ENCODE results near the gene RSPRY1.

Gene RSPRY1

GRCh38 chr16:57213462-57213861 is 27.3 kb downstream of the RSPRY1 start:
- TF ChIP-seq, protein P1, sequence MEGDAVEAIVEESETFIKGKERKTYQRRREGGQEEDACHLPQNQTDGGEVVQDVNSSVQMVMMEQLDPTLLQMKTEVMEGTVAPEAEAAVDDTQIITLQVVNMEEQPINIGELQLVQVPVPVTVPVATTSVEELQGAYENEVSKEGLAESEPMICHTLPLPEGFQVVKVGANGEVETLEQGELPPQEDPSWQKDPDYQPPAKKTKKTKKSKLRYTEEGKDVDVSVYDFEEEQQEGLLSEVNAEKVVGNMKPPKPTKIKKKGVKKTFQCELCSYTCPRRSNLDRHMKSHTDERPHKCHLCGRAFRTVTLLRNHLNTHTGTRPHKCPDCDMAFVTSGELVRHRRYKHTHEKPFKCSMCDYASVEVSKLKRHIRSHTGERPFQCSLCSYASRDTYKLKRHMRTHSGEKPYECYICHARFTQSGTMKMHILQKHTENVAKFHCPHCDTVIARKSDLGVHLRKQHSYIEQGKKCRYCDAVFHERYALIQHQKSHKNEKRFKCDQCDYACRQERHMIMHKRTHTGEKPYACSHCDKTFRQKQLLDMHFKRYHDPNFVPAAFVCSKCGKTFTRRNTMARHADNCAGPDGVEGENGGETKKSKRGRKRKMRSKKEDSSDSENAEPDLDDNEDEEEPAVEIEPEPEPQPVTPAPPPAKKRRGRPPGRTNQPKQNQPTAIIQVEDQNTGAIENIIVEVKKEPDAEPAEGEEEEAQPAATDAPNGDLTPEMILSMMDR (IDR thresholded peaks at IDR 0.05; ENCODE audit: extremely low read depth, missing control alignments), result no peak
- DNase-seq (ENCODE audit: low spot score), result no peak

DNA sequence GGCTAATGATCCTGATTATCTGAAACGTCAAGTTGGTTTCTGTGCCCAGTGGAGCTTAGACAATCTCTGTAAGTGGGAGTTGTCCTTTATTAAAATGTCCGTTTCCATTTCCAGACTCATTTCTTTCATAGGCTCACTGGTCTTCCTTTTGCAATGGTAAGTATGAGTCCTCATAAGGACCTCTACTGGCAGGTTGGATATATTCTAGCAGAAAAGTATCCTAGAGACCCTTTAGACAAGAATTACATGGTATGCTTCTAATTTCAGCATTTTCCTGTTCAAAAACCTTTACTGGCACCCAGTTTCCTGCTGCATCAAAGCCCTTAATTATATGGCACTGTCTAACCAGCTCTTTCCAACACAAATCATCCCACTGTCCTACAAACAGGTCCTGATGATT is 30.8 kb downstream of the RSPRY1 start:
- no peak for DNase-seq (ENCODE audit: low spot score)
- TF ChIP-seq, protein P1 (IDR thresholded peaks at IDR 0.05; ENCODE audit: extremely low read depth, missing control alignments), result no peak

DNA sequence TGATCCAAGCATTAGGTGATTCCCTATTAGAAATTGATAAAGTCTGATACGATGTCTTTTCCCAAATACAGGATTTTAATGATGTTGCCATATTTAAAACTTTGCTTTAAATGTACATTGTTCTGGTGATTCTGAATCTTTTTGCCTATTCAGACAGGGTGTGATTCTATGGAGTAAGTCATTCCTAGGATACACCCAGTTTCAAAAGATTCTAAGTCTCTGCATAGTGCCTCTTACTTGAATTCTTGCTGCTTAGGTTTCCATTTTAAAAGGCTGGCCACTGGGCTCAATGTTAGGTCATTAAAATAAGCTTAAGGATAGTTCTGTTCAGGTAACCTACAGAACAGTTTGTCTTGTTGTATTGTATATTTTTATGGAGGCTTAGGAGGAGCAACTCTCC is 36.9 kb downstream of the RSPRY1 start:
- DNase-seq (ENCODE audit: low spot score), result no peak

DNA sequence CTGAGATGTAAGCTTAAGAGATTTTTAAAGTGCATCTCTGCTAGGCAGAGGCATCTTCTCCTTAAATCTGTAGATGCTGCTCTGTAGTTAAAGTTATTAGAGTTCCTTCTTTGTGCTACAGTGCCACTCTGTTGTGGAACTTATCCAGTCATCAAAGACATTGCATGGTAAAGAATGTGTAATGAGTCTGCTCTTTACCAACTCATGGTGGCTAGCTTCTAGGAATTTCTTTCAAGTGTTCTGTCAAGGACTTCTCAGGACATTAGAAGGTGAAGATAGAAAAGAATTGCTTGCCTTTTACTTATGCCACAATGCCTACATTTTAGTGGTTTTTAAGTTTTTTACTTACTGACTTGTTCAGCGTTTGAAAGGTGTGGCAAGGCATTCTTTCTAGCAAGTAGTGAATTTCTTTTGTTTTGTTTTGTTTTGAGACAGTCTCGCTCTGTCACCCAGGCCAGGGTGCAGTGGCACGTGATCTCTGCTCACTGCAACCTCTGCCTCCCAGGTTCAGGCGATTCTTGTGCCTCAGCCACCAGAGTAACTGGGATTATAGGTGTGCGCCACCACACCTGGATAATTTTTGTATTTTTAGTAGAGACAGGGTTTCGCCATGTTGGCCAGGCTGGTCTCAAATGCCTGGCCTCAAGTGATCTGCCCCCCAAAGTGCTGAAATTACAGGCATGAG is 38.7 kb downstream of the RSPRY1 start:
- DNase-seq (ENCODE audit: low spot score), result no peak
- TF ChIP-seq, protein P1 (IDR thresholded peaks at IDR 0.05; ENCODE audit: extremely low read depth, missing control alignments), result no peak

More for the DNA sequence above, 36.9 kb downstream of the RSPRY1 start:
- TF ChIP-seq, protein P1 (IDR thresholded peaks at IDR 0.05; ENCODE audit: extremely low read depth, missing control alignments), result no peak

GRCh38 chr16:57225978-57226377 is 39.8 kb downstream of the RSPRY1 start:
- TF ChIP-seq, protein P1 (IDR thresholded peaks at IDR 0.05; ENCODE audit: extremely low read depth, missing control alignments), result no peak
- no peak for DNase-seq (ENCODE audit: low spot score)

GRCh38 chr16:57226701-57227621 is 40.8 kb downstream of the RSPRY1 start:
- no peak for DNase-seq (ENCODE audit: low spot score)
- TF ChIP-seq, protein P1 (IDR thresholded peaks at IDR 0.05; ENCODE audit: extremely low read depth, missing control alignments), result no peak

DNA sequence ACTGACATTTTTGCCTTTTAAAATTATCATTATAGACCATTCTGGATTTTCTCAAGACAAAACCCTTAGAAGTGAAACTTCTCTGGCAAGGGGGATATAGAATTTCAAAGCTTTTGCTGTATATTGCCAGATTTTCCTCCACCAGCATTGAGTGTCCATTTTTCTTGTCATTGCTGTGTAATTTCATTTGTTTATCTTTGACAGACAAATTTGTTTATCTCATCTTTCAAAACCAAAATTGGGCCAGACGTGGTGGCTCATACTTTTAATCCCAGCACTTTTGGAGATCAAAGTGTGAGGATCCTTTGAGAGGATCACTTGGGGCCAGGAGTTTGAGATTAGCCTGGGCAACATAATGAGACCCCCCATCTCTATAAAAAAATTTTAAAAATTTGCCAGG is 43.0 kb downstream of the RSPRY1 start:
- no peak for DNase-seq (ENCODE audit: low spot score)
- TF ChIP-seq, protein P1 (IDR thresholded peaks at IDR 0.05; ENCODE audit: extremely low read depth, missing control alignments), result no peak
